Neural progenitor cell (in vitro differentiated cells): ENCODE data around the gene EML5. TPM values are rescaled to one million over a fixed set of nuclear protein-coding genes. Genes with fewer than 3 reads are reported as not detected.

ENCODE experiments used
- DNase-seq: peaks from one replicate; pipeline ENCODE4 v3.0.0-alpha.2; 2016; ENCODE audit warnings: low spot score
- H2AFZ ChIP-seq: fragments of 200-600 bp; sonication (generic); replicated peaks from 2 replicates; pipeline ENCODE4 v1.6.1; 2016; ENCODE audit warnings: antibody characterized with exemption
- H3F3A ChIP-seq: fragments of 200-600 bp; sonication (generic); 2 replicates; pipeline ENCODE4 v1.6.1; 2016; ENCODE audit warnings: antibody characterized with exemption, low read depth
- H3K27ac ChIP-seq: fragments of 200-600 bp; sonication (generic); 2 replicates; pipeline ENCODE4 v1.5.1; 2016; ENCODE audit warnings: mild to moderate bottlenecking
- H3K27me3 ChIP-seq: fragments of 200-600 bp; sonication (generic); 2 replicates; pipeline ENCODE4 v1.6.1; 2016; ENCODE audit warnings: mild to moderate bottlenecking, moderate library complexity
- H3K36me3 ChIP-seq: fragments of 200-600 bp; sonication (generic); 2 replicates; pipeline ENCODE4 v1.5.1; 2016
- H3K4me1 ChIP-seq: fragments of 200-600 bp; sonication (generic); 2 replicates; pipeline ENCODE4 v1.6.1; 2016; ENCODE audit warnings: mixed run types
- H3K4me2 ChIP-seq: fragments of 200-600 bp; sonication (generic); 2 replicates; pipeline ENCODE4 v1.6.1; 2016
- H3K4me3 ChIP-seq: fragments of 200-600 bp; sonication (generic); 2 replicates; pipeline ENCODE4 v1.5.1; 2016
- H3K79me2 ChIP-seq: fragments of 200-600 bp; sonication (generic); 2 replicates; pipeline ENCODE4 v1.6.1; 2016; ENCODE audit warnings: low read depth
- H3K9ac ChIP-seq: fragments of 200-600 bp; sonication (generic); 2 replicates; pipeline ENCODE4 v1.6.1; 2016
- H3K9me3 ChIP-seq: fragments of 200-600 bp; sonication (generic); 2 replicates; pipeline ENCODE4 v1.5.1; 2016; ENCODE audit warnings: low read depth
- H4K20me1 ChIP-seq: fragments of 200-600 bp; sonication (generic); 2 replicates; pipeline ENCODE4 v1.6.1; 2016; ENCODE audit warnings: low read depth
- H3K27ac Mint-ChIP-seq: 3 replicates; pipeline ENCODE4 v1.8.0; 2021; ENCODE audit warnings: mixed read lengths
- H3K27me3 Mint-ChIP-seq: 2 replicates; pipeline ENCODE4 v1.8.0; 2022; ENCODE audit warnings: low read depth, mild to moderate bottlenecking, inconsistent platforms, moderate library complexity, mixed read lengths; ENCODE audit not compliant: insufficient read depth
- H3K36me3 Mint-ChIP-seq: 3 replicates; pipeline ENCODE4 v1.8.0; 2021; ENCODE audit warnings: mixed read lengths
- H3K4me1 Mint-ChIP-seq: 3 replicates; pipeline ENCODE4 v1.8.0; 2021; ENCODE audit warnings: mixed read lengths
- H3K4me3 Mint-ChIP-seq: 3 replicates; pipeline ENCODE4 v1.8.0; 2021; ENCODE audit warnings: mild to moderate bottlenecking, moderate library complexity, mixed read lengths
- H3K9me3 Mint-ChIP-seq: 3 replicates; pipeline ENCODE4 v1.8.0; 2020; ENCODE audit warnings: mixed read lengths
- CTCF ChIP-seq: fragments of 200-600 bp; sonication (generic); IDR thresholded peaks from 2 replicates; pipeline ENCODE4 v1.5.1; 2017; ENCODE audit warnings: antibody characterized with exemption, mild to moderate bottlenecking
- EZH2 ChIP-seq: fragments of 200-600 bp; sonication (generic); IDR thresholded peaks from 2 replicates; pipeline ENCODE4 v1.6.1; 2017; ENCODE audit warnings: antibody characterized with exemption, mild to moderate bottlenecking, moderate library complexity
- EZH2phosphoT487 ChIP-seq: fragments of 200-600 bp; sonication (generic); IDR thresholded peaks from 2 replicates; pipeline ENCODE4 v1.6.1; 2017; ENCODE audit warnings: antibody characterized with exemption
- total RNA-seq: library from RNA; depleted of rRNA; stranded (reverse); fragments of >200 nt; gene quantifications from 2 replicates; pipeline ENCODE4 v1.2.3, GENCODE V29; 2015; ENCODE audit warnings: low replicate concordance

The EML5 gene
- total RNA-seq, 1 donor from 2014 or later: 0.71 TPM

GRCh38 chr14:88749139-88749538, 43.6 kb downstream of the EML5 start:
- no peak overlapping the region for H3K4me3 Mint-ChIP-seq
- TF ChIP-seq EZH2 (no peak), CTCF (no peak), EZH2phosphoT487 (no peak)
- H3K79me2 ChIP-seq: no peaks in the 10 kb centered on the region
- no peak overlapping the region for H3K27ac Mint-ChIP-seq
- no peak overlapping the region for H3K27ac ChIP-seq
- H3K36me3 ChIP-seq: no peaks in the 10 kb centered on the region
- H3K9me3 Mint-ChIP-seq: no peaks in the 10 kb centered on the region
- no peak for DNase-seq
- no peaks in the 10 kb centered on the region for H4K20me1 ChIP-seq
- no peak overlapping the region for H3K4me3 ChIP-seq
- no peaks in the 10 kb centered on the region for H3K36me3 Mint-ChIP-seq
- no peaks in the 10 kb centered on the region for H3K27me3 Mint-ChIP-seq
- no peak overlapping the region for H2AFZ ChIP-seq
- no peaks in the 10 kb centered on the region for H3K4me1 Mint-ChIP-seq
- no peaks in the 10 kb centered on the region for H3F3A ChIP-seq
- no peaks in the 10 kb centered on the region for H3K9me3 ChIP-seq
- H3K4me1 ChIP-seq: peaks cover 6% of the 10 kb centered on the region
- no peak overlapping the region for H3K4me2 ChIP-seq
- H3K27me3 ChIP-seq: no peaks in the 10 kb centered on the region
- no peak overlapping the region for H3K9ac ChIP-seq

GRCh38 chr14:88748288-88748687, 44.5 kb downstream of the EML5 start:
- no peaks in the 10 kb centered on the region for H3F3A ChIP-seq
- H3K9ac ChIP-seq: no peak overlapping the region
- no peaks in the 10 kb centered on the region for H3K27me3 ChIP-seq
- TF ChIP-seq CTCF: no peak
- no peak for TF ChIP-seq EZH2
- no peak for TF ChIP-seq EZH2phosphoT487
- H3K27ac Mint-ChIP-seq: no peak overlapping the region
- no peaks in the 10 kb centered on the region for H3K9me3 ChIP-seq
- H3K27me3 Mint-ChIP-seq: no peaks in the 10 kb centered on the region
- no peaks in the 10 kb centered on the region for H3K36me3 Mint-ChIP-seq
- H3K4me1 ChIP-seq: peaks cover 6% of the 10 kb centered on the region
- DNase-seq: no peak
- H3K4me2 ChIP-seq: no peak overlapping the region
- no peaks in the 10 kb centered on the region for H3K9me3 Mint-ChIP-seq
- no peaks in the 10 kb centered on the region for H3K4me1 Mint-ChIP-seq
- no peak overlapping the region for H3K4me3 Mint-ChIP-seq
- no peak overlapping the region for H3K4me3 ChIP-seq
- H4K20me1 ChIP-seq: no peaks in the 10 kb centered on the region
- no peaks in the 10 kb centered on the region for H3K36me3 ChIP-seq
- H3K79me2 ChIP-seq: no peaks in the 10 kb centered on the region
- H2AFZ ChIP-seq: no peak overlapping the region
- H3K27ac ChIP-seq: no peak overlapping the region

- H3K4me1 Mint-ChIP-seq: no peaks in the 10 kb centered on the region
- H3K9me3 Mint-ChIP-seq: no peaks in the 10 kb centered on the region
- DNase-seq: no peak
- Histone ChIP-seq H3K4me1 (peaks cover 1% of the 10 kb centered on the region), H3K27ac (no peak overlapping the region), H3K9ac (no peak overlapping the region), H3K27me3 (no peaks in the 10 kb centered on the region), H3K4me3 (no peak overlapping the region), H4K20me1 (no peaks in the 10 kb centered on the region), H3K9me3 (no peaks in the 10 kb centered on the region), H3K36me3 (no peaks in the 10 kb centered on the region), H3F3A (no peaks in the 10 kb centered on the region), H3K79me2 (no peaks in the 10 kb centered on the region), H2AFZ (no peak overlapping the region), H3K4me2 (no peak overlapping the region)
- H3K27me3 Mint-ChIP-seq: no peaks in the 10 kb centered on the region
- TF ChIP-seq CTCF (no peak), EZH2phosphoT487 (no peak), EZH2 (no peak)
- H3K36me3 Mint-ChIP-seq: no peaks in the 10 kb centered on the region
- H3K27ac Mint-ChIP-seq: no peak overlapping the region
- H3K4me3 Mint-ChIP-seq: no peak overlapping the region
Observed at GRCh38 chr14:88746052-88746451, 46.7 kb downstream of the EML5 start.
